OCI-LY3 (cell line): ENCODE data around the gene MICALL2.

Source experiments
- CTCF ChIP-seq: fragments of 200-600, 300-600 bp; sonication (generic); IDR thresholded peaks from 2 replicates; pipeline ENCODE4 v1.5.1; 2014; ENCODE audit warnings: antibody characterized with exemption, low read length, low read depth
- EZH2phosphoT487 ChIP-seq: fragments of 200-600 bp; shearing (Covaris generic); IDR thresholded peaks from 2 replicates; pipeline ENCODE4 v1.6.1; 2018; ENCODE audit warnings: antibody characterized with exemption, mixed run types, low read depth

- TF ChIP-seq CTCF (no peak), EZH2phosphoT487 (no peak)
These were observed 43.8 kb downstream of the MICALL2 start for GRCh38 chr7:1415389-1415990.
